Neural cell (in vitro differentiated cells): Measurements from ENCODE around the gene MTA1. TPM values are rescaled to one million over a fixed set of nuclear protein-coding genes. Genes with fewer than 3 reads are reported as not detected.

Source experiments
- H2AFZ ChIP-seq: fragments of 200-600, 300-800 bp; sonication (generic), shearing (Covaris generic); 2 replicates; pipeline ENCODE4 v1.6.0; 2014; ENCODE audit warnings: low read depth, mild to moderate bottlenecking, antibody characterized with exemption, low read length, moderate library complexity
- H3F3A ChIP-seq: fragments of 200-600 bp; shearing (Covaris generic); 2 replicates; pipeline ENCODE4 v1.6.1; 2016; ENCODE audit warnings: mild to moderate bottlenecking, moderate library complexity, mixed read lengths, antibody characterized with exemption, low read length; ENCODE audit not compliant: insufficient read depth, poor library complexity, severe bottlenecking
- H3K27ac ChIP-seq: fragments of 200-600, 300-800 bp; sonication (generic), shearing (Covaris generic); 2 replicates; pipeline ENCODE4 v1.5.1; 2014; ENCODE audit warnings: mild to moderate bottlenecking, low read length, moderate library complexity
- H3K27me3 ChIP-seq: fragments of 300-800, 200-600 bp; sonication (generic), shearing (Covaris generic); 2 replicates; pipeline ENCODE4 v1.6.0; 2014; ENCODE audit warnings: mild to moderate bottlenecking, low read depth, low read length, moderate library complexity; ENCODE audit not compliant: insufficient read depth
- H3K36me3 ChIP-seq: fragments of 300-800, 200-600 bp; sonication (generic), shearing (Covaris generic); 2 replicates; pipeline ENCODE4 v1.5.1; 2014; ENCODE audit warnings: mild to moderate bottlenecking, antibody characterized with exemption, low read length, moderate library complexity; ENCODE audit not compliant: insufficient read depth
- H3K4me2 ChIP-seq: fragments of 300-800, 200-600 bp; sonication (generic), shearing (Covaris generic); 2 replicates; pipeline ENCODE4 v1.6.0; 2014; ENCODE audit warnings: mild to moderate bottlenecking, low read length
- H3K4me3 ChIP-seq: fragments of 300-800, 200-600 bp; sonication (generic), shearing (Covaris generic); 2 replicates; pipeline ENCODE4 v1.5.1; 2014; ENCODE audit warnings: mild to moderate bottlenecking, low read length, moderate library complexity
- H3K79me2 ChIP-seq: fragments of 200-600 bp; shearing (Covaris generic); replicated peaks from 2 replicates; pipeline ENCODE4 v1.6.0; 2014; ENCODE audit warnings: mild to moderate bottlenecking, low read length, moderate library complexity; ENCODE audit not compliant: insufficient read depth
- H3K9ac ChIP-seq: fragments of 300-800, 200-600 bp; sonication (generic), shearing (Covaris generic); 2 replicates; pipeline ENCODE4 v1.6.1; 2016; ENCODE audit warnings: mild to moderate bottlenecking, low read length, mixed read lengths
- H3K9me2 ChIP-seq: fragments of 200-600 bp; shearing (Covaris generic); 2 replicates; pipeline ENCODE4 v1.6.1; 2016; ENCODE audit warnings: mild to moderate bottlenecking, low read length, mixed read lengths; ENCODE audit not compliant: insufficient read depth
- H3K9me3 ChIP-seq: fragments of 200-600, 300-800 bp; sonication (generic), shearing (Covaris generic); 2 replicates; pipeline ENCODE4 v1.6.1; 2016; ENCODE audit warnings: mild to moderate bottlenecking, mixed run types, low read length, moderate library complexity, mixed read lengths
- H4K20me1 ChIP-seq: fragments of 200-600 bp; shearing (Covaris generic); 2 replicates; pipeline ENCODE4 v1.6.1; 2016; ENCODE audit warnings: mild to moderate bottlenecking, mixed run types; ENCODE audit not compliant: insufficient read depth
- CTCF ChIP-seq: fragments of 450-650 bp; IDR thresholded peaks from 2 replicates; pipeline ENCODE4 v1.5.1; 2014; ENCODE audit warnings: antibody characterized with exemption, mild to moderate bottlenecking, moderate library complexity; ENCODE audit not compliant: poor library complexity, severe bottlenecking
- EP300 ChIP-seq: fragments of 450-650 bp; conservative IDR thresholded peaks from 2 replicates; pipeline ENCODE4 v1.6.1; 2014; ENCODE audit warnings: antibody characterized with exemption, mild to moderate bottlenecking, moderate library complexity; ENCODE audit not compliant: poor library complexity, severe bottlenecking
- EZH2 ChIP-seq: fragments of 200-600, 300-800 bp; shearing (Covaris generic), sonication (generic); IDR thresholded peaks from 2 replicates; pipeline ENCODE4 v1.6.1; 2014; ENCODE audit warnings: antibody characterized with exemption, low read length, borderline replicate concordance, mild to moderate bottlenecking; ENCODE audit not compliant: insufficient read depth, poor library complexity, severe bottlenecking
- MXI1 ChIP-seq: fragments of 450-650 bp; conservative IDR thresholded peaks from 2 replicates; pipeline ENCODE4 v1.6.1; 2014; ENCODE audit warnings: antibody characterized with exemption, mild to moderate bottlenecking; ENCODE audit not compliant: poor library complexity, severe bottlenecking
- POLR2AphosphoS5 ChIP-seq: IDR thresholded peaks from 2 replicates; pipeline ENCODE4 v1.6.1; 2012
- RAD21 ChIP-seq: fragments of 450-650 bp; conservative IDR thresholded peaks from 2 replicates; pipeline ENCODE4 v1.6.1; 2014; ENCODE audit warnings: antibody characterized with exemption, mild to moderate bottlenecking, moderate library complexity
- REST ChIP-seq: IDR thresholded peaks from 2 replicates; pipeline ENCODE4 v1.6.1; 2012; ENCODE audit warnings: borderline replicate concordance
- SMC3 ChIP-seq: fragments of 450-650 bp; conservative IDR thresholded peaks from 2 replicates; pipeline ENCODE4 v1.6.1; 2014; ENCODE audit warnings: antibody characterized with exemption, mild to moderate bottlenecking, moderate library complexity; ENCODE audit not compliant: poor library complexity
- TAF1 ChIP-seq: IDR thresholded peaks from 2 replicates; pipeline ENCODE4 v1.6.1; 2012; ENCODE audit warnings: low read depth
- polyA plus RNA-seq: library from polyadenylated mRNA; depleted of rRNA; stranded (reverse); fragments of >200 nt; gene quantifications from 2 replicates; pipeline ENCODE4 v1.2.3, GENCODE V29; 2014

Gene MTA1
- polyA plus RNA-seq, 1 donor from 2014 or later: 94.0 TPM

- no peak for TF ChIP-seq RAD21
- TF ChIP-seq CTCF: no peak
- TF ChIP-seq TAF1: no peak
- no peak for TF ChIP-seq EZH2
- no peak for TF ChIP-seq REST
- TF ChIP-seq EP300: no peak
- TF ChIP-seq MXI1: no peak
- TF ChIP-seq SMC3: no peak
- TF ChIP-seq POLR2AphosphoS5: no peak
- Histone ChIP-seq H3K4me3 (no peak overlapping the region), H4K20me1 (no peaks in the 10 kb centered on the region), H3K36me3 (no peaks in the 10 kb centered on the region), H3K4me2 (no peak overlapping the region), H3K27ac (no peak overlapping the region), H3K79me2 (no peaks in the 10 kb centered on the region), H3K27me3 (no peaks in the 10 kb centered on the region), H3K9me2 (no peaks in the 10 kb centered on the region), H3F3A (no peaks in the 10 kb centered on the region), H3K9me3 (no peaks in the 10 kb centered on the region), H3K9ac (no peak overlapping the region), H2AFZ (no peak overlapping the region)
Observed at GRCh38 chr14:105378873-105379685, 40.5 kb upstream of the MTA1 start.

- no peak overlapping the region for H3K9ac ChIP-seq
- H3F3A ChIP-seq: no peaks in the 10 kb centered on the region
- H3K4me3 ChIP-seq: no peak overlapping the region
- H3K4me2 ChIP-seq: no peak overlapping the region
- H4K20me1 ChIP-seq: no peaks in the 10 kb centered on the region
- no peak overlapping the region for H3K27ac ChIP-seq
- H3K9me3 ChIP-seq: no peaks in the 10 kb centered on the region
- no peaks in the 10 kb centered on the region for H3K79me2 ChIP-seq
- no peaks in the 10 kb centered on the region for H3K9me2 ChIP-seq
- no peaks in the 10 kb centered on the region for H3K27me3 ChIP-seq
- H2AFZ ChIP-seq: no peak overlapping the region
- H3K36me3 ChIP-seq: no peaks in the 10 kb centered on the region
- TF ChIP-seq TAF1 (no peak), MXI1 (no peak), POLR2AphosphoS5 (no peak), CTCF (no peak), SMC3 (no peak), REST (no peak), EP300 (no peak), RAD21 (no peak), EZH2 (no peak)
Observed at GRCh38 chr14:105379946-105380345, 39.7 kb upstream of the MTA1 start.
